DOHH2 (cell line): ENCODE results near the gene AK9.

ENCODE experiments used
- H3F3A ChIP-seq: fragments of 200-600 bp; sonication (generic), shearing (Covaris generic); 2 replicates; pipeline ENCODE4 v1.6.0; 2016; ENCODE audit warnings: antibody characterized with exemption, mild to moderate bottlenecking; ENCODE audit not compliant: control insufficient read depth, insufficient read depth
- H3K27ac ChIP-seq: fragments of 200-600 bp; sonication (generic); 2 replicates; pipeline ENCODE4 v1.5.1; 2014; ENCODE audit warnings: low read depth, mild to moderate bottlenecking, low read length, moderate library complexity
- H3K27me3 ChIP-seq: fragments of 200-600 bp; sonication (generic); 2 replicates; pipeline ENCODE4 v1.6.1; 2014; ENCODE audit warnings: mild to moderate bottlenecking, low read length, mixed read lengths; ENCODE audit not compliant: control insufficient read depth
- H3K36me3 ChIP-seq: fragments of 200-600 bp; sonication (generic); 2 replicates; pipeline ENCODE4 v1.6.1; 2014; ENCODE audit warnings: mild to moderate bottlenecking, low read length, moderate library complexity, mixed read lengths; ENCODE audit not compliant: control insufficient read depth
- H3K4me1 ChIP-seq: fragments of 200-600 bp; sonication (generic); 2 replicates; pipeline ENCODE4 v1.6.1; 2014; ENCODE audit warnings: mild to moderate bottlenecking, low read length, mixed read lengths; ENCODE audit not compliant: control insufficient read depth
- H3K4me2 ChIP-seq: fragments of 200-600 bp; sonication (generic); 2 replicates; pipeline ENCODE4 v1.6.0; 2014; ENCODE audit warnings: mild to moderate bottlenecking, low read length, moderate library complexity
- H3K4me3 ChIP-seq: fragments of 200-600 bp; sonication (generic); 2 replicates; pipeline ENCODE4 v1.5.1; 2014; ENCODE audit warnings: mild to moderate bottlenecking, low read length, mixed read lengths
- H3K79me2 ChIP-seq: fragments of 200-600 bp; sonication (generic); 2 replicates; pipeline ENCODE4 v1.6.1; 2014; ENCODE audit warnings: mild to moderate bottlenecking, low read length, mixed read lengths; ENCODE audit not compliant: control insufficient read depth
- H3K9me2 ChIP-seq: fragments of 200-600 bp; sonication (generic); replicated peaks from 2 replicates; pipeline ENCODE4 v1.6.1; 2014; ENCODE audit warnings: mild to moderate bottlenecking, low read length, mixed read lengths; ENCODE audit not compliant: control insufficient read depth
- H3K9me3 ChIP-seq: fragments of 200-600 bp; sonication (generic); 2 replicates; pipeline ENCODE4 v1.6.1; 2014; ENCODE audit warnings: antibody characterized with exemption, low read length, mixed read lengths; ENCODE audit not compliant: control insufficient read depth, insufficient read depth
- H4K20me1 ChIP-seq: fragments of 200-600 bp; sonication (generic); 2 replicates; pipeline ENCODE4 v1.6.0; 2014; ENCODE audit warnings: low read depth, mild to moderate bottlenecking, antibody characterized with exemption, low read length, moderate library complexity; ENCODE audit not compliant: control insufficient read depth, insufficient read depth
- EZH2phosphoT487 ChIP-seq: fragments of 200-600 bp; sonication (generic); IDR thresholded peaks from 2 replicates; pipeline ENCODE4 v1.6.1; 2017; ENCODE audit warnings: borderline replicate concordance, mild to moderate bottlenecking, antibody characterized with exemption, low read length, moderate library complexity, mixed read lengths
- TF ChIP-seq, protein P1 (sequence below): fragments of 200-600 bp; sonication (generic); IDR thresholded peaks from one replicate; pipeline ENCODE4 v1.5.1; 2014; ENCODE audit warnings: antibody characterized with exemption, mild to moderate bottlenecking, low read depth, low read length; ENCODE audit not compliant: poor library complexity, severe bottlenecking

Gene AK9

DNA sequence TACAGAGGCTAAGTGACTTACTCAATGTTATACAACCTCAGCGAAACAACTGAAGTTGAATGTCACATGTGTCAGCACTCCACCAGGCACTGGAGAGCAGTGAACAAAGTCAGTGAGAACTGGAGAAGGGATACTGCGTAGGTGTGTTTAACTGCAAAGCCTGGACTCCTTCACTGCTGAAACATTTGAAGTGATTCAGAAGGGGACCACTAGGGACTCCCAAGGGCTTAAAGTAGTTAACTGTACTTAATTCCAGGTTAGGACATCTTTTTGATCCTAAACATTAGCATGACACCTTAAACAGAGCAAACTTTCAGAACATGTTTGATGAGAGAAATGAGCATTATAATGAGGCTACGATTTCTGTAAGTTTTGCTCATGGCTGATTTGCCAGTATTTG lies 163.0 kb downstream of the AK9 start:
- no peak for TF ChIP-seq EZH2phosphoT487
- TF ChIP-seq, protein P1, sequence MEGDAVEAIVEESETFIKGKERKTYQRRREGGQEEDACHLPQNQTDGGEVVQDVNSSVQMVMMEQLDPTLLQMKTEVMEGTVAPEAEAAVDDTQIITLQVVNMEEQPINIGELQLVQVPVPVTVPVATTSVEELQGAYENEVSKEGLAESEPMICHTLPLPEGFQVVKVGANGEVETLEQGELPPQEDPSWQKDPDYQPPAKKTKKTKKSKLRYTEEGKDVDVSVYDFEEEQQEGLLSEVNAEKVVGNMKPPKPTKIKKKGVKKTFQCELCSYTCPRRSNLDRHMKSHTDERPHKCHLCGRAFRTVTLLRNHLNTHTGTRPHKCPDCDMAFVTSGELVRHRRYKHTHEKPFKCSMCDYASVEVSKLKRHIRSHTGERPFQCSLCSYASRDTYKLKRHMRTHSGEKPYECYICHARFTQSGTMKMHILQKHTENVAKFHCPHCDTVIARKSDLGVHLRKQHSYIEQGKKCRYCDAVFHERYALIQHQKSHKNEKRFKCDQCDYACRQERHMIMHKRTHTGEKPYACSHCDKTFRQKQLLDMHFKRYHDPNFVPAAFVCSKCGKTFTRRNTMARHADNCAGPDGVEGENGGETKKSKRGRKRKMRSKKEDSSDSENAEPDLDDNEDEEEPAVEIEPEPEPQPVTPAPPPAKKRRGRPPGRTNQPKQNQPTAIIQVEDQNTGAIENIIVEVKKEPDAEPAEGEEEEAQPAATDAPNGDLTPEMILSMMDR: peak; percentile 44
- H3K4me1 ChIP-seq: no peaks in the 10 kb centered on the region

DNA sequence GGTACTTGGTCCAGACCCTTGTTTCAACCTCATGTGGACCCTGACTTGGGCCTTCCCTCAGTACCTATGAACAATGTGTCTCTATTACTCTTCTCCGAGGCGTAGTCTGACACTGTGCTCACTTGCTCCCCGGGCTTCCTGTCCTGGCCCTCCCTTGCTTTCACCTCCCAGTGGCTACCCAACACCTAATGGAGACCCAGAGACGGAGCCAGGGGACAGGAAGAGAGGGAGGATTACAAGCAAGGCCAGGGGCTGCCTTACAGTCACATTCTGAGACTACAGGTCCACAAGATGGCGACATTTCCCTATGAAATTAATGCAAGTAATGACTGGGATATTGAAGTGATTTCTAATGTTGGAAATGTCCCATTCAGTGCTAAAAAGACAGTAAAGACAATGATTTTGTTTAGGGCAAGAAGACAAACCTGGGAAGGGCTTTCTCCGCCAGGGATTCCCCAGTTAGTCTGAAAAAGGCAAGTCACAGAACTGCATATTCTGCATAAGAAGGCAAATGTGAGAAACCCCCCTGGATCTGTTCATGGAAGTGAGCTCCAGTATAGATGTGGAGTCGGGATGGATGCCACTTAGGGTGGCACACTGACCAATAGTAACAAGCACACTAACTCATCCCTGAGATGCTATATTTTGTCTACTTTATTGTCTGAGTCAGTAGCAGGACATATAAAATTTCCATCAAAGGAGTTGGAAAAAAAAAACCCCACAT lies 163.9 kb downstream of the AK9 start:
- Histone ChIP-seq H3K9me3 (no peaks in the 10 kb centered on the region), H3K36me3 (no peaks in the 10 kb centered on the region), H3K79me2 (no peaks in the 10 kb centered on the region), H3K4me2 (no peak overlapping the region), H3K27me3 (peaks cover 9% of the 10 kb centered on the region), H4K20me1 (no peaks in the 10 kb centered on the region), H3K27ac (no peak overlapping the region), H3K4me1 (no peaks in the 10 kb centered on the region), H3K4me3 (no peak overlapping the region), H3K9me2 (no peaks in the 10 kb centered on the region), H3F3A (no peaks in the 10 kb centered on the region)
- TF ChIP-seq, protein P1: peak; percentile 80
- TF ChIP-seq EZH2phosphoT487: no peak

More for the DNA sequence above, 163.0 kb downstream of the AK9 start:
- Histone ChIP-seq H3K36me3 (no peaks in the 10 kb centered on the region), H3K4me2 (no peak overlapping the region), H3K27ac (no peak overlapping the region), H3K9me2 (no peaks in the 10 kb centered on the region), H4K20me1 (no peaks in the 10 kb centered on the region), H3K9me3 (no peaks in the 10 kb centered on the region), H3K79me2 (no peaks in the 10 kb centered on the region), H3K27me3 (peaks cover 9% of the 10 kb centered on the region; the same call in 1 of the 2 replicates), H3F3A (no peaks in the 10 kb centered on the region), H3K4me3 (no peak overlapping the region)

DNA sequence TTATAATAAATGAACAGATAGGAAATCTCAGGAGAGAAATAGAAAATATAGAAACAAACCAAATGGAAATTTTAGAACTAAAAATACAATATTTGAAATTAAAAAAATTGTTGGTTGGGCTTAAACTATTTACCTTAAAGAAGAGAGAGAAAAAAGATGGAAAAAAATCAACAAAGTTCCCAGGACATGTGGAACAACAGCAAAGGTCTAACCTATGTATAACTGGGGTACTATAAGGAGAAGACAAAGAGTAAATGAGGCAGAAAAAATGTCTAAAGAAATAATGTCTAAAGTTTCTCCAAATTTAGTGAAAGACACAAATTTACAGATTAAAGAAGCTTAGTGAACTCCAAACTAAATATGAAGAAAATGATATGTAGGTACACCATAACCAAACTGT lies 166.9 kb downstream of the AK9 start:
- no peak overlapping the region for H3K27ac ChIP-seq
- H3K4me3 ChIP-seq: no peak overlapping the region
- no peaks in the 10 kb centered on the region for H3K79me2 ChIP-seq
- no peaks in the 10 kb centered on the region for H3K9me3 ChIP-seq
- peaks cover 5% of the 10 kb centered on the region for H3K27me3 ChIP-seq
- no peak for TF ChIP-seq EZH2phosphoT487
- TF ChIP-seq, protein P1: no peak
- no peaks in the 10 kb centered on the region for H3K9me2 ChIP-seq
- no peaks in the 10 kb centered on the region for H4K20me1 ChIP-seq
- no peaks in the 10 kb centered on the region for H3K4me1 ChIP-seq
- H3F3A ChIP-seq: no peaks in the 10 kb centered on the region
- H3K4me2 ChIP-seq: no peak overlapping the region
- H3K36me3 ChIP-seq: no peaks in the 10 kb centered on the region
